HepG2 (cell line): ENCODE measurements around the gene NFATC2. TPM values are rescaled to one million over a fixed set of nuclear protein-coding genes. Genes with fewer than 3 reads are reported as not detected.

Source experiments
- ATAC-seq: fragments of 200-7000 bp; cut with Tn5 transposase; 3 replicates; pipeline ENCODE4 v1.9.1; 2020; ENCODE audit warnings: mild to moderate bottlenecking, moderate library complexity
- BruUV-seq: library from RNA; stranded (reverse); fragments of 400-500 nt; replicated peaks from 2 replicates; lab custom pipeline; 2021; lab: Mats Ljungman, UMichigan
- CTCF ChIA-PET: fragments of 300-600 bp; formaldehyde crosslinking; extraction: SDS; loops from one replicate; lab custom pipeline; 2021; ENCODE audit warnings: low total read pairs, inconsistent platforms, low intra/inter-chr PET ratio; lab: Yijun Ruan, JAX
- POLR2A ChIA-PET: fragments of 350-600 bp; sonication (Branson Sonifier 250); formaldehyde crosslinking; loops from one replicate; lab custom pipeline; 2020; ENCODE audit warnings: antibody characterized with exemption, inconsistent platforms; lab: Yijun Ruan, JAX
- DNase-seq: peaks from one replicate; pipeline ENCODE4 v3.0.0-alpha.2; 2015; ENCODE audit warnings: low spot score
- FAIRE-seq: peaks from 3 replicates; lab custom pipeline; 2011; peaks lifted over from hg19 to GRCh38; lab: Jason Lieb, UNC
- H2AFZ ChIP-seq: one replicate; pipeline ENCODE4 v1.6.1; 2011; ENCODE audit warnings: low read length, inconsistent platforms
- H3K27ac ChIP-seq: fragments of 300-600 bp; 3 replicates; pipeline ENCODE4 v1.8.0; 2011; ENCODE audit warnings: mixed run types, mild to moderate bottlenecking, mixed read lengths, low read length, inconsistent platforms; ENCODE audit not compliant: insufficient read depth; ENCODE audit errors: extremely low read length
- H3K27me3 ChIP-seq, 2 experiments: fragments of 200-600 bp in 1 of 2; 2 replicates in 1 of 2; 3 replicates in 1 of 2; pipeline versions ENCODE4 v1.6.0 to v1.8.0; 2011; ENCODE audit warnings: low read length in 2 of 2, mild to moderate bottlenecking in 2 of 2, moderate library complexity in 2 of 2, inconsistent platforms in 1 of 2; ENCODE audit not compliant: insufficient read depth in 2 of 2, control insufficient read depth in 1 of 2
- H3K36me3 ChIP-seq, 2 experiments: fragments of 200-600 bp in 1 of 2; replicated peaks in 1 of 2; 2 replicates in 1 of 2; 3 replicates in 1 of 2; pipeline versions ENCODE4 v1.5.1 to v1.8.0; 2011; ENCODE audit warnings: low read length in 2 of 2, inconsistent platforms in 1 of 2; ENCODE audit not compliant: insufficient read depth in 2 of 2, control insufficient read depth in 1 of 2
- H3K4me1 ChIP-seq: 2 replicates; pipeline ENCODE4 v1.5.1; 2012; ENCODE audit warnings: low read length, inconsistent platforms; ENCODE audit not compliant: insufficient read depth
- H3K4me2 ChIP-seq: 2 replicates; pipeline ENCODE4 v1.6.0; 2011; ENCODE audit warnings: low read depth, low read length, inconsistent platforms
- H3K4me3 ChIP-seq, 3 experiments: fragments of 200-600 bp in 1 of 3; sonication (generic), shearing (Covaris generic) in 1 of 3; replicated peaks in 1 of 3; 2 replicates each; pipeline ENCODE4 v1.5.1; 2011 to 2016; ENCODE audit warnings: low read length in 3 of 3, inconsistent platforms in 2 of 3, low read depth in 2 of 3, mild to moderate bottlenecking in 2 of 3, control low read depth in 1 of 3, mixed read lengths in 1 of 3; ENCODE audit not compliant: insufficient read depth in 1 of 3
- H3K79me2 ChIP-seq: one replicate; pipeline ENCODE4 v1.6.1; 2011; ENCODE audit warnings: low read length, inconsistent platforms; ENCODE audit not compliant: insufficient read depth
- H3K9ac ChIP-seq: 2 replicates; pipeline ENCODE4 v1.6.0; 2011; ENCODE audit warnings: mild to moderate bottlenecking, low read depth, low read length, inconsistent platforms; ENCODE audit not compliant: insufficient read depth
- H3K9me3 ChIP-seq: 2 replicates; pipeline ENCODE4 v1.5.1; 2012; ENCODE audit warnings: mild to moderate bottlenecking, low read length
- H4K20me1 ChIP-seq: 2 replicates; pipeline ENCODE4 v1.6.0; 2011; ENCODE audit warnings: inconsistent platforms, mild to moderate bottlenecking, low read length, moderate library complexity; ENCODE audit not compliant: insufficient read depth
- EEA1 ChIP-seq: sonication (generic); formaldehyde crosslinking; IDR thresholded peaks from 2 replicates; pipeline ENCODE4 v1.5.1; 2020; ENCODE audit warnings: mild to moderate bottlenecking, missing genetic modification reagents, borderline replicate concordance
- GATA4 ChIP-seq: sonication (generic); IDR thresholded peaks from 2 replicates; pipeline ENCODE4 v1.6.1; 2016; ENCODE audit warnings: antibody characterized with exemption, low read depth, borderline replicate concordance
- MBD4 ChIP-seq: IDR thresholded peaks from 2 replicates; pipeline ENCODE4 v1.6.1; 2012; ENCODE audit warnings: low read length, inconsistent platforms, borderline replicate concordance
- NR2F2 ChIP-seq: IDR thresholded peaks from 2 replicates; pipeline ENCODE4 v1.6.1; 2012; ENCODE audit warnings: low read depth, inconsistent platforms, borderline replicate concordance
- TGIF2 ChIP-seq: IDR thresholded peaks from 2 replicates; pipeline ENCODE4 v1.6.1; 2016; ENCODE audit warnings: control low read depth, missing compliant biosample characterization
- ZNF3 ChIP-seq: IDR thresholded peaks from 2 replicates; pipeline ENCODE4 v1.7.0; 2017; ENCODE audit warnings: inconsistent platforms
- ZNF430 ChIP-seq: sonication (generic); formaldehyde crosslinking; IDR thresholded peaks from 2 replicates; pipeline ENCODE4 v1.9.0; 2021; ENCODE audit warnings: mild to moderate bottlenecking, missing genetic modification reagents
- ZNF580 ChIP-seq: IDR thresholded peaks from 2 replicates; pipeline ENCODE4 v1.6.1; 2016; ENCODE audit warnings: low read depth, borderline replicate concordance
- ZNF772 ChIP-seq: sonication (generic); formaldehyde crosslinking; IDR thresholded peaks from 2 replicates; pipeline ENCODE4 v1.5.0; 2020; ENCODE audit warnings: mild to moderate bottlenecking, missing genetic modification reagents
- ZNF891 ChIP-seq: sonication (generic); formaldehyde crosslinking; IDR thresholded peaks from 2 replicates; pipeline ENCODE4 v1.5.0; 2020; ENCODE audit warnings: mild to moderate bottlenecking, missing genetic modification reagents
- WGBS: methylation state at CpG from one replicate; pipeline ENCODE4 v1.1.6; 2017; ENCODE audit warnings: low lambda C conversion rate; 5-methylcytosine and 5-hydroxymethylcytosine counted together
- in situ Hi-C: cut with HindIII; loops from 2 replicates; pipeline ENCODE4 v1.10.0; 2017; ENCODE audit warnings: low pct_unique_long_range_greater_than_20kb; ENCODE audit not compliant: extremely low pct_ligation_motif_present
- intact Hi-C: fragments of 100-400 bp; cut with micrococcal nuclease; formaldehyde crosslinking; loops from one replicate; pipeline ENCODE4 v1.10.0; 2022; ENCODE audit not compliant: unreplicated experiment
- polyA plus RNA-seq, 8 experiments: library from polyadenylated mRNA; depleted of rRNA in 3 of 8; stranded (reverse) in 7 of 8; unstranded in 1 of 8; fragments of >200 nt; fragmentation: Illumina TruSeq in 4 of 8; extraction: Trizol in 4 of 8; gene quantifications; 2 replicates each; pipeline versions ENCODE4 v1.2.1 to v1.2.3, GENCODE V29; 2011 to 2016; ENCODE audit warnings: low read depth in 4 of 8, missing spikeins in 1 of 8, mixed read lengths in 1 of 8; ENCODE audit not compliant: insufficient read depth in 1 of 8
- total RNA-seq, 5 experiments: library from RNA; depleted of rRNA; stranded (reverse); fragments of >200 nt; fragmentation: Illumina TruSeq; extraction: Trizol; gene quantifications; 2 replicates each; pipeline ENCODE4 v1.2.3, GENCODE V29; 2016; ENCODE audit warnings: low read depth in 1 of 5

Gene NFATC2
- total and polyA plus RNA-seq, 2 of the 13 experiments (the other 11 are each of a cell fraction or from before 2014, with no cell fraction given) = 1.9 to 3.3 TPM

GRCh38 chr20:51339721-51340450 is 202.6 kb downstream of the NFATC2 start:
- no peak overlapping the region for H3K4me2 ChIP-seq
- ChIA-PET CTCF (no interaction called here), POLR2A (no interaction called here)
- in situ Hi-C loops (no loop called here), intact Hi-C loops (no loop called here)
- no peak overlapping the region for H3K4me3 ChIP-seq
- no peak overlapping the region for H3K27ac ChIP-seq
- no peaks in the 10 kb centered on the region for H3K9me3 ChIP-seq
- no TSS peak for BruUV-seq
- H3K79me2 ChIP-seq = no peaks in the 10 kb centered on the region
- peaks cover 1 to 30% of the 10 kb centered on the region in 2 experiments; a peak in 4 of 5 replicates for H3K27me3 ChIP-seq
- no peaks in the 10 kb centered on the region for H3K4me1 ChIP-seq
- TF ChIP-seq TGIF2 (CRISPR knock-in tag) = no peak
- no peak for TF ChIP-seq ZNF3 (CRISPR knock-in tag)
- TF ChIP-seq NR2F2 = no peak
- TF ChIP-seq ZNF430 = no peak
- no peak for TF ChIP-seq ZNF580 (CRISPR knock-in tag)
- no peak for TF ChIP-seq ZNF891
- no peak for TF ChIP-seq EEA1 (CRISPR knock-in tag)
- no peak for TF ChIP-seq MBD4
- TF ChIP-seq GATA4 = no peak
- no peak for TF ChIP-seq ZNF772 (CRISPR knock-in tag)
- no peaks in the 10 kb centered on the region for H3K36me3 ChIP-seq
- H2AFZ ChIP-seq = no peak overlapping the region
- ATAC-seq (no peak), FAIRE-seq (no peak), DNase-seq (no peak)
- H3K9ac ChIP-seq = no peak overlapping the region
- no peaks in the 10 kb centered on the region for H4K20me1 ChIP-seq
- 5% methylated on average over 2 of the region's 2 CpGs for WGBS
